ENCODE results near the gene PNMA6F.

Gene PNMA6F

GRCh38 chrX:153321381-153322124, at the start of gene PNMA6F:
Gene PNMA6F, minus strand, starts transcription at chrX:153321767. Its CDS starts 1,093 bp downstream, at chrX:153320674.
- no peak for DNase-seq

- no peak for DNase-seq
Measured at GRCh38 chrX:153371256-153371655, 49.7 kb upstream of the PNMA6F start.

- DNase-seq = no peak
Measured at GRCh38 chrX:153370293-153371055, 48.9 kb upstream of the PNMA6F start.

GRCh38 chrX:153366878-153367538, 45.4 kb upstream of the PNMA6F start:
- DNase-seq = no peak

GRCh38 chrX:153366119-153366518, 44.6 kb upstream of the PNMA6F start:
- DNase-seq = no peak

GRCh38 chrX:153365670-153366069, 44.1 kb upstream of the PNMA6F start:
- DNase-seq = no peak

- DNase-seq = no peak
Measured at GRCh38 chrX:153361781-153362397, 40.3 kb upstream of the PNMA6F start.

GRCh38 chrX:153357877-153358276, 36.3 kb upstream of the PNMA6F start:
- DNase-seq = no peak

GRCh38 chrX:153353416-153353815, 31.8 kb upstream of the PNMA6F start:
- DNase-seq = no peak

GRCh38 chrX:153352858-153353257, 31.3 kb upstream of the PNMA6F start:
- DNase-seq = no peak

GRCh38 chrX:153351981-153352380, 30.4 kb upstream of the PNMA6F start:
- no peak for DNase-seq

- no peak for DNase-seq
Measured at GRCh38 chrX:153349952-153350351, 28.4 kb upstream of the PNMA6F start.

- DNase-seq = no peak
Measured at GRCh38 chrX:153348421-153348820, 26.9 kb upstream of the PNMA6F start.

- no peak for DNase-seq
Measured at GRCh38 chrX:153347530-153347929, 26.0 kb upstream of the PNMA6F start.

GRCh38 chrX:153343674-153344073, 22.1 kb upstream of the PNMA6F start:
- DNase-seq = no peak

GRCh38 chrX:153342762-153343558, 21.4 kb upstream of the PNMA6F start:
- no peak for DNase-seq

GRCh38 chrX:153340111-153340510, 18.5 kb upstream of the PNMA6F start:
- no peak for DNase-seq

- no peak for DNase-seq
Measured at GRCh38 chrX:153339662-153340061, 18.1 kb upstream of the PNMA6F start.

GRCh38 chrX:153338836-153339235, 17.3 kb upstream of the PNMA6F start:
- DNase-seq = no peak

- DNase-seq = no peak
Measured at GRCh38 chrX:153336988-153337387, 15.4 kb upstream of the PNMA6F start.

- peak; percentile 1 for DNase-seq
Measured at GRCh38 chrX:153336121-153336894, 14.7 kb upstream of the PNMA6F start.

Data from CD4-positive, alpha-beta T cell treated with Interleukin-4 for 4 hours (primary cell).